Endothelial cell of umbilical vein (primary cell): Measurements from ENCODE around the gene KLHL24. TPM values are rescaled to one million over a fixed set of nuclear protein-coding genes. Genes with fewer than 3 reads are reported as not detected.

ENCODE experiments used
- BruUV-seq: library from RNA; stranded (reverse); fragments of 400-500 nt; replicated peaks from 2 replicates; lab custom pipeline; 2021; lab: Mats Ljungman, UMichigan
- CTCF ChIA-PET: fragments of 300-600, 350-600 bp; sonication (Branson Sonifier 250); formaldehyde crosslinking; loops from one replicate; lab custom pipeline; 2021; ENCODE audit warnings: antibody characterized with exemption, inconsistent platforms; lab: Charles Lee
- POLR2A ChIA-PET: fragments of 300-600, 350-600 bp; sonication (Branson Sonifier 250); formaldehyde crosslinking; loops from one replicate; lab custom pipeline; 2021; ENCODE audit warnings: antibody characterized with exemption, inconsistent platforms; lab: Charles Lee
- DNase-seq: peaks from one replicate; pipeline ENCODE4 v3.0.0-alpha.2; 2011; ENCODE audit warnings: low read depth, low spot score
- FAIRE-seq: peaks from 2 replicates; lab custom pipeline; 2011; peaks lifted over from hg19 to GRCh38; lab: Jason Lieb, UNC
- H2AFZ ChIP-seq: 2 replicates; pipeline ENCODE4 v1.6.0; 2012; ENCODE audit warnings: low read depth, low read length, control low read depth, inconsistent platforms
- H3K27ac ChIP-seq: 2 replicates; pipeline ENCODE4 v1.5.1; 2011; ENCODE audit warnings: low read depth, mild to moderate bottlenecking, control low read depth, low read length, moderate library complexity; ENCODE audit not compliant: insufficient read depth
- H3K27me3 ChIP-seq, 2 experiments: 2 replicates each; pipeline versions ENCODE4 v1.6.0 to v1.6.1; 2011; ENCODE audit warnings: low read length in 2 of 2, mixed read lengths in 1 of 2; ENCODE audit not compliant: control insufficient read depth in 2 of 2, insufficient read depth in 2 of 2
- H3K36me3 ChIP-seq, 2 experiments: 2 replicates in 1 of 2; 3 replicates in 1 of 2; pipeline ENCODE4 v1.5.1; 2011; ENCODE audit warnings: low read length in 2 of 2, mild to moderate bottlenecking in 1 of 2, moderate library complexity in 1 of 2; ENCODE audit not compliant: control insufficient read depth in 2 of 2, insufficient read depth in 2 of 2; ENCODE audit errors: extremely low read depth in 1 of 2
- H3K4me1 ChIP-seq: 3 replicates; pipeline ENCODE4 v1.5.1; 2011; ENCODE audit warnings: mild to moderate bottlenecking, low read length; ENCODE audit not compliant: control insufficient read depth, insufficient read depth; ENCODE audit errors: extremely low read depth
- H3K4me2 ChIP-seq: 2 replicates; pipeline ENCODE4 v1.6.1; 2011; ENCODE audit warnings: low read length, control low read depth, mixed read lengths; ENCODE audit not compliant: insufficient read depth
- H3K4me3 ChIP-seq, 3 experiments: fragments of 200-600 bp in 1 of 3; sonication (generic), shearing (Covaris generic) in 1 of 3; replicated peaks in 1 of 3; 2 replicates each; pipeline ENCODE4 v1.5.1; 2011 to 2016; ENCODE audit warnings: control low read depth in 3 of 3, low read length in 3 of 3, mild to moderate bottlenecking in 2 of 3, inconsistent platforms in 1 of 3, low read depth in 1 of 3, moderate library complexity in 1 of 3; ENCODE audit not compliant: insufficient read depth in 1 of 3
- H3K79me2 ChIP-seq: 2 replicates; pipeline ENCODE4 v1.6.0; 2012; ENCODE audit warnings: low read length, inconsistent platforms; ENCODE audit not compliant: control insufficient read depth, insufficient read depth
- H3K9ac ChIP-seq: replicated peaks from 2 replicates; pipeline ENCODE3; 2011; ENCODE audit warnings: low read length, control low read depth; ENCODE audit not compliant: insufficient read depth; ENCODE audit errors: extremely low read depth
- H3K9me1 ChIP-seq: replicated peaks from 3 replicates; pipeline ENCODE4 v1.6.0; 2011; ENCODE audit warnings: mild to moderate bottlenecking, low read length; ENCODE audit not compliant: control insufficient read depth, insufficient read depth; ENCODE audit errors: extremely low read depth
- H3K9me3 ChIP-seq: replicated peaks from 2 replicates; pipeline ENCODE4 v1.5.1; 2012; ENCODE audit warnings: low read length, inconsistent platforms; ENCODE audit not compliant: control insufficient read depth, insufficient read depth
- H4K20me1 ChIP-seq: replicated peaks from 2 replicates; pipeline ENCODE3; 2011; ENCODE audit warnings: mild to moderate bottlenecking, low read length; ENCODE audit not compliant: control insufficient read depth, insufficient read depth; ENCODE audit errors: extremely low read depth
- CTCF ChIP-seq, 2 donors: IDR thresholded peaks; 1 replicate in 1 of 2; 2 replicates in 1 of 2; pipeline ENCODE4 v1.5.1; 2011; ENCODE audit warnings: low read length in 2 of 2, mild to moderate bottlenecking in 2 of 2, moderate library complexity in 2 of 2, control low read depth in 1 of 2, inconsistent platforms in 1 of 2, low read depth in 1 of 2; ENCODE audit not compliant: insufficient read depth in 1 of 2; ENCODE audit errors: extremely low read depth in 1 of 2
- EZH2 ChIP-seq: IDR thresholded peaks from 2 replicates; pipeline ENCODE4 v1.6.1; 2012; ENCODE audit warnings: borderline replicate concordance, low read depth, mild to moderate bottlenecking, moderate library complexity, low read length, inconsistent platforms; ENCODE audit not compliant: severe bottlenecking
- FOS ChIP-seq: IDR thresholded peaks from 2 replicates; pipeline ENCODE4 v1.6.1; 2011; ENCODE audit warnings: mild to moderate bottlenecking, low read length, moderate library complexity, borderline replicate concordance; ENCODE audit not compliant: insufficient read depth
- GATA2 ChIP-seq: IDR thresholded peaks from 2 replicates; pipeline ENCODE4 v1.7.0; 2011; ENCODE audit warnings: low read depth, mild to moderate bottlenecking, moderate library complexity, mixed read lengths, low read length; ENCODE audit not compliant: insufficient read length, insufficient read depth
- JUN ChIP-seq: IDR thresholded peaks from 2 replicates; pipeline ENCODE4 v1.6.1; 2011; ENCODE audit warnings: borderline replicate concordance, low read depth; ENCODE audit not compliant: insufficient read length, insufficient read depth
- MAX ChIP-seq: IDR thresholded peaks from 2 replicates; pipeline ENCODE4 v1.6.1; 2011; ENCODE audit not compliant: insufficient read depth, insufficient read length
- MYC ChIP-seq: IDR thresholded peaks from one replicate; pipeline ENCODE4 v1.6.1; 2011; ENCODE audit warnings: mild to moderate bottlenecking, low read depth, low read length
- POLR2A ChIP-seq: IDR thresholded peaks from 2 replicates; pipeline ENCODE4 v1.6.1; 2012; ENCODE audit warnings: low read depth, mild to moderate bottlenecking, control low read depth, low read length
- POLR2AphosphoS5 ChIP-seq: IDR thresholded peaks from 2 replicates; pipeline ENCODE4 v1.6.1; 2012; ENCODE audit warnings: low read depth, mild to moderate bottlenecking, control low read depth, low read length, moderate library complexity; ENCODE audit not compliant: insufficient read depth
- dilution Hi-C: fragments of 300-500 bp; cut with MboI; formaldehyde crosslinking; loops from one replicate; pipeline ENCODE4 v1.15.0; 2019; ENCODE audit warnings: low sequenced_read_pairs; ENCODE audit not compliant: extremely low pct_ligation_motif_present
- intact Hi-C: fragments of 100-400 bp; cut with micrococcal nuclease; formaldehyde crosslinking; loops from one replicate; pipeline ENCODE4 v1.10.0; 2022
- polyA plus RNA-seq, 4 experiments: library from polyadenylated mRNA; depleted of rRNA in 3 of 4; stranded (reverse) in 3 of 4; unstranded in 1 of 4; fragments of >200 nt; gene quantifications; 2 replicates each; pipeline versions ENCODE4 v1.2.1 to v1.2.3, GENCODE V29; 2011 to 2012; ENCODE audit warnings: missing spikeins in 1 of 4
- total RNA-seq: library from RNA; stranded (reverse); gene quantifications from 2 replicates; pipeline ENCODE4 v1.2.3, GENCODE V29; 2021

The KLHL24 gene
- total and polyA plus RNA-seq, 2 donors (not counting 3 experiments of a cell fraction or from before 2014, with no cell fraction given), result 14.0 to 46.2 TPM

- H3K36me3 ChIP-seq, result no peaks in the 10 kb centered on the region
- TF ChIP-seq POLR2AphosphoS5 (no peak), POLR2A (no peak), MAX (no peak), JUN (no peak), GATA2 (no peak), EZH2 (no peak), FOS (no peak), MYC (no peak), CTCF (IDR thresholded peaks at IDR 0.05; ENCODE audit: extremely low read depth in 1 of 2, insufficient read depth in 1 of 2, low read depth in 1 of 2, low read length in 2 of 2) (no peak)
- no peak overlapping the region for H3K4me3 ChIP-seq
- CTCF ChIA-PET, result interaction anchor here (3.2 kb wide), 1 partner anchor 8 kb away, joined by 12 read pairs; no protein-coding TSS in a partner anchor
- no peak overlapping the region for H3K27ac ChIP-seq
- peaks cover 5% of the 10 kb centered on the region in 2 experiments for H3K27me3 ChIP-seq
- DNase-seq, result no peak
- H4K20me1 ChIP-seq, result no peaks in the 10 kb centered on the region
- BruUV-seq, result no TSS peak
- H2AFZ ChIP-seq, result no peak overlapping the region
- FAIRE-seq, result no peak
- no peaks in the 10 kb centered on the region for H3K9me3 ChIP-seq
- H3K9ac ChIP-seq, result no peak overlapping the region
- no peaks in the 10 kb centered on the region for H3K9me1 ChIP-seq
- H3K4me1 ChIP-seq, result no peaks in the 10 kb centered on the region
- POLR2A ChIA-PET, result no interaction called here
- H3K4me2 ChIP-seq, result no peak overlapping the region
- H3K79me2 ChIP-seq, result no peaks in the 10 kb centered on the region
- dilution Hi-C loops (no loop called here), intact Hi-C loops (no loop called here)
Measured at GRCh38 chr3:183613366-183614285, 21.8 kb upstream of the KLHL24 start.
